ENCODE results near the gene TEK.

The TEK gene

GRCh38 chr9:27176971-27177370, 67.9 kb downstream of the TEK start:
- no peak for DNase-seq (ENCODE audit: low read depth in 4 of 4, low spot score in 1 of 4)

GRCh38 chr9:27179245-27179865, 70.3 kb downstream of the TEK start:
- DNase-seq (ENCODE audit: low read depth in 4 of 4, low spot score in 1 of 4), result no peak

- no peak for DNase-seq (ENCODE audit: low read depth in 4 of 4, low spot score in 1 of 4)
Measured at GRCh38 chr9:27181381-27181780, 72.4 kb downstream of the TEK start.

GRCh38 chr9:27182421-27182820, 73.4 kb downstream of the TEK start:
- no peak for DNase-seq (ENCODE audit: low read depth in 4 of 4, low spot score in 1 of 4)

- no peak for DNase-seq (ENCODE audit: low read depth in 4 of 4, low spot score in 1 of 4)
Measured at GRCh38 chr9:27183131-27183530, 74.1 kb downstream of the TEK start.

- DNase-seq (ENCODE audit: low read depth in 4 of 4, low spot score in 1 of 4), result no peak
Measured at GRCh38 chr9:27183701-27184100, 74.7 kb downstream of the TEK start.

- DNase-seq (ENCODE audit: low read depth in 4 of 4, low spot score in 1 of 4), result no peak
Measured at GRCh38 chr9:27184556-27185351, 75.7 kb downstream of the TEK start.

- no peak for DNase-seq (ENCODE audit: low read depth in 4 of 4, low spot score in 1 of 4)
Measured at GRCh38 chr9:27188426-27188825, 79.4 kb downstream of the TEK start.

GRCh38 chr9:27189426-27189825, 80.4 kb downstream of the TEK start:
- DNase-seq (ENCODE audit: low read depth in 4 of 4, low spot score in 1 of 4), result no peak

GRCh38 chr9:27192291-27192960, 83.4 kb downstream of the TEK start:
- no peak for DNase-seq (ENCODE audit: low read depth in 4 of 4, low spot score in 1 of 4)

GRCh38 chr9:27193886-27194285, 84.9 kb downstream of the TEK start:
- no peak for DNase-seq (ENCODE audit: low read depth in 4 of 4, low spot score in 1 of 4)

GRCh38 chr9:27194401-27195091, 85.5 kb downstream of the TEK start:
- DNase-seq (ENCODE audit: low read depth in 4 of 4, low spot score in 1 of 4), result no peak

GRCh38 chr9:27195191-27195590, 86.2 kb downstream of the TEK start:
- no peak for DNase-seq (ENCODE audit: low read depth in 4 of 4, low spot score in 1 of 4)

- no peak for DNase-seq (ENCODE audit: low read depth in 4 of 4, low spot score in 1 of 4)
Measured at GRCh38 chr9:27196383-27196782, 87.4 kb downstream of the TEK start.

- no peak for DNase-seq (ENCODE audit: low read depth in 4 of 4, low spot score in 1 of 4)
Measured at GRCh38 chr9:27198190-27198589, 89.2 kb downstream of the TEK start.

- DNase-seq (ENCODE audit: low read depth in 4 of 4, low spot score in 1 of 4), result no peak
Measured at GRCh38 chr9:27202056-27202455, 93.0 kb downstream of the TEK start.

- no peak for DNase-seq (ENCODE audit: low read depth in 4 of 4, low spot score in 1 of 4)
Measured at GRCh38 chr9:27203783-27204182, 94.8 kb downstream of the TEK start.

GRCh38 chr9:27204578-27204977, 95.6 kb downstream of the TEK start:
- no peak for DNase-seq (ENCODE audit: low read depth in 4 of 4, low spot score in 1 of 4)

GRCh38 chr9:27205198-27205597, 96.2 kb downstream of the TEK start:
- no peak for DNase-seq (ENCODE audit: low read depth in 4 of 4, low spot score in 1 of 4)

GRCh38 chr9:27206041-27206440, 97.0 kb downstream of the TEK start:
- no peak for DNase-seq (ENCODE audit: low read depth in 4 of 4, low spot score in 1 of 4)

- no peak for DNase-seq (ENCODE audit: low read depth in 4 of 4, low spot score in 1 of 4)
Measured at GRCh38 chr9:27209034-27209433, 100.0 kb downstream of the TEK start.

GRCh38 chr9:27210588-27210987, 101.6 kb downstream of the TEK start:
- DNase-seq (ENCODE audit: low read depth in 4 of 4, low spot score in 1 of 4), result no peak
